Activated B cell treated with CpG ODN at 0.5 μM for 24 hours (primary cell): ENCODE data around the gene ZNF622. TPM values are rescaled to one million over a fixed set of nuclear protein-coding genes. Genes with fewer than 3 reads are reported as not detected.

Experiments
- ATAC-seq: fragments of 200-7000 bp; cut with Tn5 transposase; one replicate; pipeline ENCODE4 v1.10.0; 2021; ENCODE audit warnings: low read depth, mild to moderate bottlenecking, moderate library complexity
- CTCF ChIA-PET: fragments of 350-600 bp; sonication (Branson Sonifier 250); formaldehyde crosslinking; loops from one replicate; lab custom pipeline; 2021; ENCODE audit warnings: antibody characterized with exemption; lab: Charles Lee
- POLR2A ChIA-PET: fragments of 350-600 bp; sonication (Branson Sonifier 250); formaldehyde crosslinking; loops from one replicate; lab custom pipeline; 2021; ENCODE audit warnings: antibody characterized with exemption; lab: Charles Lee
- DNase-seq: peaks from one replicate; pipeline ENCODE4 v3.0.0; 2022
- H3K27ac Mint-ChIP-seq: one replicate; pipeline ENCODE4 v1.8.0; 2020; ENCODE audit warnings: mixed read lengths
- H3K27me3 Mint-ChIP-seq: one replicate; pipeline ENCODE4 v1.8.0; 2021; ENCODE audit warnings: mixed read lengths
- H3K36me3 Mint-ChIP-seq: one replicate; pipeline ENCODE4 v1.8.0; 2021; ENCODE audit warnings: low read depth, mixed read lengths
- H3K4me1 Mint-ChIP-seq: one replicate; pipeline ENCODE4 v1.8.0; 2021; ENCODE audit warnings: mixed read lengths
- H3K4me3 Mint-ChIP-seq: one replicate; pipeline ENCODE4 v1.8.0; 2020; ENCODE audit warnings: mild to moderate bottlenecking, mixed read lengths
- H3K9me3 Mint-ChIP-seq: one replicate; pipeline ENCODE4 v1.8.0; 2020; ENCODE audit warnings: mixed read lengths
- intact Hi-C: fragments of 100-400 bp; cut with micrococcal nuclease; formaldehyde crosslinking; loops from one replicate; pipeline ENCODE4 v1.15.1; 2024
- total RNA-seq: library from RNA; stranded (reverse); gene quantifications from 2 replicates; pipeline ENCODE4 v1.2.3, GENCODE V29; 2022
- TF ChIP-seq, protein P1 (sequence below): fragments of 200-600 bp; IDR thresholded peaks from one replicate; pipeline ENCODE4 v1.8.0; 2022; ENCODE audit warnings: antibody characterized with exemption, mild to moderate bottlenecking

Gene ZNF622
- total RNA-seq, 1 donor from 2014 or later = 39.5 TPM

DNA sequence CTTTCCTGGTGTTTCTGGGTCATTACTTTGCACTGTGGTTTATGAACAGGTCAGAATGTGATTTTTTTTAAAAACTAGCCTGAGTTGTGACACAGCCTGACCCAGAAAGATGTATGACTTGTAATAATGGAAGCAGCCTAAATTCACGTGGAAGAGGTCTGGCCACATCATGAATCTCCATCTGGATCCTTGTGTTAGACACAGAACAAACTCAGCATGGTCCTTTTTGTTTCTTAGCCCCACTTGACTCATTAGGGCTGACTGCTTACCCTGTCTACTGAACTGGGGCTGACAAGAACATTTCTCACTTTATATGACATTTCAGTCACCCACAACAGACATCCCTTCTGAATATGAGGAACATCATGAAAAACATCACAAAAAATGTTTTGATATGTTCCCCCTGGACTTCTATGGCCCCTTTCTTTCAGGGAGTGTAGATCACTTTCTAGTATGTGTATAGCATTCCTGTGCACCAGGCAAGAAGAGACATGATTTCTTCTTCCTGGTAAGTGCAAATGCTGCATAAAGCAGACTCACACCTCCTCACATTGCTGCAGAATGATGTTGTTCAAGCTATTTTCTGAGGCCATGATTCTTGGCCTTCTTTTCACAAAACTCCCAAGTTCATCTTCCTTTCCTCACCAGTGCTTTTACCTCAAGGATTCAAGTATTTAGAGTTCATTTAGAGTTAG, 52.3 kb downstream of the ZNF622 start:
- DNase-seq = no peak
- intact Hi-C loops = no loop called here
- no peaks in the 10 kb centered on the region for H3K4me1 Mint-ChIP-seq
- H3K9me3 Mint-ChIP-seq = no peaks in the 10 kb centered on the region
- no peak overlapping the region for H3K27ac Mint-ChIP-seq
- CTCF ChIA-PET = no interaction called here
- H3K4me3 Mint-ChIP-seq = no peak overlapping the region
- H3K27me3 Mint-ChIP-seq = peaks cover 3% of the 10 kb centered on the region
- TF ChIP-seq, protein P1, sequence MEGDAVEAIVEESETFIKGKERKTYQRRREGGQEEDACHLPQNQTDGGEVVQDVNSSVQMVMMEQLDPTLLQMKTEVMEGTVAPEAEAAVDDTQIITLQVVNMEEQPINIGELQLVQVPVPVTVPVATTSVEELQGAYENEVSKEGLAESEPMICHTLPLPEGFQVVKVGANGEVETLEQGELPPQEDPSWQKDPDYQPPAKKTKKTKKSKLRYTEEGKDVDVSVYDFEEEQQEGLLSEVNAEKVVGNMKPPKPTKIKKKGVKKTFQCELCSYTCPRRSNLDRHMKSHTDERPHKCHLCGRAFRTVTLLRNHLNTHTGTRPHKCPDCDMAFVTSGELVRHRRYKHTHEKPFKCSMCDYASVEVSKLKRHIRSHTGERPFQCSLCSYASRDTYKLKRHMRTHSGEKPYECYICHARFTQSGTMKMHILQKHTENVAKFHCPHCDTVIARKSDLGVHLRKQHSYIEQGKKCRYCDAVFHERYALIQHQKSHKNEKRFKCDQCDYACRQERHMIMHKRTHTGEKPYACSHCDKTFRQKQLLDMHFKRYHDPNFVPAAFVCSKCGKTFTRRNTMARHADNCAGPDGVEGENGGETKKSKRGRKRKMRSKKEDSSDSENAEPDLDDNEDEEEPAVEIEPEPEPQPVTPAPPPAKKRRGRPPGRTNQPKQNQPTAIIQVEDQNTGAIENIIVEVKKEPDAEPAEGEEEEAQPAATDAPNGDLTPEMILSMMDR = no peak
- POLR2A ChIA-PET = no interaction called here
- no peak for ATAC-seq
- H3K36me3 Mint-ChIP-seq = no peaks in the 10 kb centered on the region

DNA sequence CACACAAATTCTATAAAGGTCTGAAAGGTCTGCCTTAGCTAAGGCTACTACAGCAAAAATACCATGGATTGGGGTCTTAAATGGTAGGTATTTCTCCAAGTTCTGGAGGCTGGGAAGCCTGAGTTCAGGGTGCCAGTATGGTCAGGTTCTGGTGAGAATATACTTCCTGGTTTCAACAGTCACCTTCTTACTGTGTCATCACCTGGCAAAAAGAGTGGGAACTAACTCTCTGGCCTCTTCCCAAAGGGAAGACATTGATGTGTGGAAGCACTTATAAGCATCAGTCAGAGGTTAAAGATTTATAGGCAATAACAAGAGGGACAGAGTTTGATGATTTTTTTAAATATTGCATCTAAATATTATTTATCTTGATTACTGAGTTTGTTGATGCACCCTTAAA, 53.0 kb downstream of the ZNF622 start:
- TF ChIP-seq, protein P1 = no peak
- ATAC-seq = no peak

DNA sequence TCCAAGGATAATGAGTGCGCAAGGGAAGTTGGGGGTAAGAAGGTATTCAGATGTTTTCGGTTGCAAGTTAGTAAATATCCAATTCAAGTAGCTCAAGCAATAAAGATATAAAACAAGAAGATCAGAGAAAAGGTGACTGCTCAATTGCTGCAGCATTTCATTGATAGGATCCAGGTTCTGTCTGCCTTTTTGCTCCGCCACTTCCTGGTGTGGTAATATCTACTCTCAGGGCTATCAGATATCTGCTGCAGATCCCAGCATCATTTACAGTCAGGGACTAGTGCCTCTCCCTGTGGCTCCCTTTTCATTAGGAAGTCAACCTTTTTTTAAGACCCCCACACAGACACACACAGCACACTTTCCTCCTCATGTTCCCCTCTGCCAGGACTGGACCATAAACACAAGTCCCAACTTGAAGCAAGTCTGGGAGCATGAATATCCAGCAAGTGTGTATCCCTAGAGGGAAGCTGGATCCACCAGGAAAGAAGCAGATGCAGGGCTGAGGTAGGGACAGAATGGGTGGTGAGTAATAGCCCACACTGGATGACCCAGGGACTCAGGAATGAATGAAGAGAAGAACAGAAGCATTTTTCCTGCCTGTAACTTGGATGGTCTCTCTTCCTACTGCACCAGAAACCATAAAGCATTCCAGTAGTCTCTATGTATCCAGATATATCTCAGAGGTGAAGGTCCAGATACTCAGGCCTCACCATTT, 53.7 kb downstream of the ZNF622 start:
- CTCF ChIA-PET = no interaction called here
- TF ChIP-seq, protein P1 = no peak
- no peaks in the 10 kb centered on the region for H3K36me3 Mint-ChIP-seq
- DNase-seq (no peak), ATAC-seq (no peak)
- no peak overlapping the region for H3K27ac Mint-ChIP-seq
- peaks cover 3% of the 10 kb centered on the region for H3K27me3 Mint-ChIP-seq
- intact Hi-C loops = no loop called here
- POLR2A ChIA-PET = no interaction called here
- no peaks in the 10 kb centered on the region for H3K9me3 Mint-ChIP-seq
- no peaks in the 10 kb centered on the region for H3K4me1 Mint-ChIP-seq
- H3K4me3 Mint-ChIP-seq = no peak overlapping the region

More for the DNA sequence above, 53.0 kb downstream of the ZNF622 start:
- ChIA-PET CTCF (no interaction called here), POLR2A (no interaction called here)
- H3K9me3 Mint-ChIP-seq = no peaks in the 10 kb centered on the region
- intact Hi-C loops = no loop called here
- H3K36me3 Mint-ChIP-seq = no peaks in the 10 kb centered on the region
- H3K27ac Mint-ChIP-seq = no peak overlapping the region
- peaks cover 3% of the 10 kb centered on the region for H3K27me3 Mint-ChIP-seq
- DNase-seq = no peak
- H3K4me3 Mint-ChIP-seq = no peak overlapping the region
- H3K4me1 Mint-ChIP-seq = no peaks in the 10 kb centered on the region

DNA sequence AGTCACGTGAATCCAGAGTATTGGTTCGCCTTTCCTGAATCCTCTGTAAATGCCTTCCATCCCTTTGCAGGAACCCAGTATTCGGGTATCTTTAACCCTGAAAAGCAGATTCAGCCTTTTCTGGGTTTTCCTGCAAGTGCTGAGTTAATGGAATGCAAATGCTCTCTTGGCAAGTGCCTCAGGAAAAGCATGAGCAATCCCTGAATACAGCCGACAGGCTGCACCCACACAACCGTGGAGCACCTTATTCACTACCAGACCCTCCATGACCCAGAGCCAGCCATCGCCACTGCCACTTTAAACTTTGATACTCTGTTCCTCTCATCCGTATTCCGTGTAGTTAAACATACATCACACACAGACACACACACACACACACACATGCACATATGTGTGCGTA, 54.4 kb downstream of the ZNF622 start:
- no peak overlapping the region for H3K4me3 Mint-ChIP-seq
- DNase-seq (no peak), ATAC-seq (no peak)
- no peaks in the 10 kb centered on the region for H3K4me1 Mint-ChIP-seq
- H3K36me3 Mint-ChIP-seq = no peaks in the 10 kb centered on the region
- no peaks in the 10 kb centered on the region for H3K9me3 Mint-ChIP-seq
- TF ChIP-seq, protein P1 = no peak
- ChIA-PET CTCF (no interaction called here), POLR2A (no interaction called here)
- peaks cover 3% of the 10 kb centered on the region for H3K27me3 Mint-ChIP-seq
- intact Hi-C loops = no loop called here
- H3K27ac Mint-ChIP-seq = no peak overlapping the region

DNA sequence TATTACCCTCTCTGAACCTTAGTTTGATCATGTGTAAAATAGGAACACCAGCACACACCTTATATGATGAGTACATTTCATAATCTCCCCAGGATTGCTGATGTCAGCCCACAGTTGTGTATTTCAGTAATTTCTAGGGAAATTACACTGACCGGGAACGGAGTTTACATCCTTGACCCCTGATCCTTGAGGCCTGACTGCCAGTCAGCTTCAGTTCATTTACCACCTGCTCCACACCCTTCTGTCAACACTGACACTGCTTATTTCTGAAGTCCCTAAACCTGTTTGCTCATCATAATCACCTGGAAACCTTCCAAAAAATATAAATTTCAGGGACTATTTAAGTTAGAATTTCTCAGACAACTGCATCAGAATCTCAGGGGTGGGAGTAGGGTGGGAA, 55.3 kb downstream of the ZNF622 start:
- no peak for DNase-seq
- H3K9me3 Mint-ChIP-seq = no peaks in the 10 kb centered on the region
- H3K4me3 Mint-ChIP-seq = no peak overlapping the region
- ChIA-PET POLR2A (no interaction called here), CTCF (no interaction called here)
- H3K27me3 Mint-ChIP-seq = peaks cover 3% of the 10 kb centered on the region
- H3K27ac Mint-ChIP-seq = no peak overlapping the region
- no peaks in the 10 kb centered on the region for H3K4me1 Mint-ChIP-seq
- intact Hi-C loops = no loop called here
- TF ChIP-seq, protein P1 = no peak
- H3K36me3 Mint-ChIP-seq = no peaks in the 10 kb centered on the region
- ATAC-seq = no peak
